HG03571 (cell line): Measurements from ENCODE around the gene COA6.
A peak's percentile ranks its signal among the peaks of the same experiment; 100 is the strongest.
"Not testable (repeated sequence)": the region's sequence is repeated elsewhere in the genome, so short reads cannot be mapped to it uniquely, and the experiment has no call there.

Experiments
- ATAC-seq: cut with Tn5 transposase; IDR thresholded peaks from one replicate; pipeline ENCODE4 v1.9.1; 2021; ENCODE audit not compliant: unreplicated experiment

COA6 gene

DNA sequence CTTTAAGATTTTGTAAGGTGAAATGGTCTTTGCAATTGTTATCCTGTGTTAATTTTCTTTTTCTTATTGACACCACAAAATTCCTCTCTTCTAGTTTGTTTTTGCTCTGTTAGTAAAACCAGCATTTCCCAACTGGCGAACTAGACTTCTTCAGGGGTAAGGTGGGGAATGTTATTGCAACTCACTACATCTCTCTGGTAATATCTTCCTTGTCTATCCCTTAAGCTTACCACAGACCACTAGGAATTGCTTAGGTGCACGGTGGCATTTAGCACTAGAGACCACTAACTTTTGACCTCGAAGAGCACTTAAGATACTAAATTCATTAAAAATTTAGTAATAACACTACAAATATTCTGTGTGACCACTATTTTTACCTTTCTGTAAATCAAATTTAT lies 4.2 kb upstream of the COA6 start:
- no peak for ATAC-seq

DNA sequence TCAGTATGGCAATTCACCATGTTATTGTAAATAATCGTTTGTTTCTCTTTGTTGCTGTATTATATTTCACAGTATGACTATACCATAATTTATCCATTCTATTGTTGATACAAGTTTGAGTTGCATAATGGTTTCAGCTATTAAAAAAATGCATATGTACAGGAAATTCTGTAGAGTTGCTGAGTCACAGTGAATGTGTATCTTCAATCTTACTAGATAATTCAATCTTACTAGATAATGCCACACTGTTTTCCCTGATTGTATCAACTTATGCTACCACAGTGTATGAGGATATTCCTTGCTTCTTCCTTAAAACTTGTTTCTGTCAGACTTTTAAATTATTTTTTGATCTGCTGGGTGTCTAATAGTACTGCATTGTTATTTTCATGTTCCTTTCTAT lies 3.5 kb upstream of the COA6 start:
- ATAC-seq = no peak

DNA sequence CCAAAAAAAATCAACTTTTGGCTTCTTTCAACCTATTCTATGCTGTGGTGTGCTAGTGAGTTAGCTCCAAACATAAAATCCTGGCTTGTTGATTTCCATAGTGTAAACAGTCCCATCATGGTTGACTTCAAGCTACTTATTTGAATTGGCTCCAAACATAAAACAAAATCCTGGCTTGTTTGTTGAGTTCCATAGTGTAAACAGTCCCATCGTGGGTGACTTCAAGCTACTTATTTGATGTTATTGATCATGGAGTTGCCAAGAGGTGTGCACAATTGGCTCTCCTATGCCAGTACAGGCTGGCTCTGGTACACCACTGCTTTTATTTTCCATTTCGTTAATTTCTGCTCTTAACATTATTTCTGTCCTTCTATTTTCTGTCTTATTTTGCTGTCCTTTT lies 1.8 kb upstream of the COA6 start:
- no peak for ATAC-seq

DNA sequence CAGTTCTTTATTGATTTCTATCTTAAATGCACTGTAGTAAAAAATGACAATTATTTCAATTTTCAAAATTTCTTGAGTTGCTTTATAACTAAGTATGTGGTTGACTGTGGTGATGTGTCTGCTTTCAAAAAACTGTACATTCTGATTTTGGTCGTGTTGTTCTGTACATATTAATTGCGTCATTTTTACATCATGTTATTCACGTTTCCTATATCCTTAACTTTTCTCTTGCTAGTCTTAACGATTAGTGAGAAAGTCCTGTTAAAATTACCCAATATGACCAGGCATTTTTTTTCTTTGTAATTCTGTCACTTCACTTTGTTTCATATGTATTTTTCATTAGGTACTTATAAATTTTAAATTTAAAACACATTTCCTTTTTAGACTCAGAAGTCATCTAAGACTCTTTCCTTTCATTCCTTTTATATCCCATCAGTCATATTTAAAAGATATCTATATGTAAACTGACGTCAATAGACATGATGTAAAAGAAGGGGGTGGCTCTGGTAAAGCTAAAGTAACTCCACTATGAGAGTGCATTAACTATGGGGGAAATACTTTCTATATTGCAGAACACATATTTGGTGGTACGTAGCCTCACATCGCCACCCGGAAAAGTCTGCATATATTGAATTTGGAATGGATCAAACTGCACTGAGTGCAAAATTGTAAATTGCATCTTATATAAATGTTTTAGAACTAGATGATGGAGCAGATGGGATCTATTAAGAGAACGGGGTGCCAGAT lies 1.1 kb upstream of the COA6 start:
- ATAC-seq = no peak

DNA sequence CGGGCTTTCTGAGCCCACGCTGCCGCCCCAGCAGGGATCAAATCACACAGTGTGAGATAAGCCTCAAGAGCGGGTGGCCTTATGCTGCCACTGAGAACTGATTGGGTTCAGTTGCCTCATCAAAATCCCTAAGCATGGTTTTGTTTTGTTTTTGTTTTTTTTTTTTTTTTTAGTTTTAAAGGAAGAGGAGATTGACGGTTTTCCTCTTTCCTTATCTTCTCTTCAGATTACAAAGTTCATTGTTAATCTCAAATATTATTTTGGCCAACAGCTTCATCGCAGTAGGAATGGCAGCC lies 651 bp downstream of the COA6 start:
- peak; percentile 18 for ATAC-seq

DNA sequence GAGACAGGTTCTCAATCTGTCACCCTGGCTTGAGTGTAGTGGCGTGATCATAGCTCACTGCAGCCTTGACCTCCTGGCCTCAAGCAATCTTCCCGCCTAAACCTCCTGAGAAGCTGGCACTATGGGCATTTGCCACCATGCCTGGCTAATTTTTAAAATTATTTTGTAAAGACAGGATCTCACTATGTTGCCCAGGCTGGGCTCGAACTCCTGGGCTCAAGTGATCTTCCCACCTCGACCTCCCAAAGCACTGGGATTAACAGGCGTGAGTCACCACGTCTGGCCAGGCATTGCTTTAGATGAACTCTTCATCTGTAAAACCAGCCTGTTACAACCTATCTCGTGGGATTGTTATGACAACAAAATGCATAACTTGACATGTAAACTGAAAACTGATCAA lies 2.4 kb downstream of the COA6 start:
- ATAC-seq = no peak

DNA sequence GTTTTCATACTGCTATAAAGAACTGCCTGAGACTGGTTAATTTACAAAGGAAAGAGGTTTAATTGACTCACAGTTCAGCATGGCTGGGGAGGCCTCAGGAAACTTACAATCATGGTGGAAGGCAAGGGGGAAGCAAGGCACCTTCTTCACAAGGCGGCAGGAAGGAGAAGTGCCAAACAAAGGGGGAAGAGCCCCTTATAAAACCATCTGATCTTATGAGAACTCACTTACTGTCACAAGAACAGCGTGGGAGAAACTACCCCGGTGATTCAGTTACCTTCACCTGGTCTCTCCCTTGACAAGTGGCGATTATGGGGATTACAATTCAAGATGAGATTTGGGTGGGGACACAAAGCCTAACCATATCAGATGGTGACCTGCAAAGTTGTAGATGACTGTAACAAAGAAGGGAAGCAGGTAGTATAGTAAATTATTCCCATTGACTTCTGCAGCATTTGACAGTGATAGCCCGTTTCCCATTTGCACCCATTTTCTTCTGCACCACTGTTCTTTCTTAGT lies 6.4 kb downstream of the COA6 start:
- ATAC-seq = not testable (repeated sequence)

DNA sequence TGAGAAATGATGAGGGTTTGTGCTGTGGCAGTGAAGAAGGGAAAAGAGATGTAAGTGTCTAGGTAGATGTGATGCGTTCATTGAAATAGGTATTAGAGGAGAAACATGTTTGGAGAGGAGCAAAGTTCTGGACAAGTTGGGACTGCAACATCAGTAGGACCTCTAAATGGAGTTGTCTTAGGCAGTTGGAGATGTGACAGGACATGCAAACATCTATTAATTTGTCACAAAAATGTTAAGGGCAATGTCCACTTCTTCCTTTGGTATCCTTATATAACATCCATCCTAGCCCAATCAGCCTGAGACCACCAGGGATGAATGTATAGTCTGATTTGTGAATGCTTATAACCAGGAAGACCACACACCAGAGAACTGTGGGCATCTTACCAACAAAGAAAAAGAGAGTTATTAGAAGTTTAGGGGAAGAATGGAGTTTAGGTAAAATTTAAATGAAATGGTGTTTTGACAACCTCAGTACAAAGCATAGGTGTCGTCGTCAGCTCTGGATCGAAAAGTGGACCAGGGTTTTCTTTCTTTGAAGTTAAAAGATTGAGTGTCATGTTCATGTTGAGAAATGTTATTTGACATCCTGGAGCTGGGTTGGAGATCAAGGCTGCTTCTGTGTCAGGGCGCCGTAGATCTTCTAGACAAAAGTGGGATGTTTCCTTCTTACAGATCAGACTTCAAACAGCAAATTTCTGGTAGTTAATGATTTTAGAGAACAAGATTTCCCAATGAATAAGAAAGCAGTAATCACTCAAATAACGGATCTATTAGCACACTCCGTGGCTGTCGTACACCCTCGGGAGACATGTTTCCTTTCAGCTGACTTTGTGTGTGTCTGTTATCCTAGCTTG lies 8.7 kb downstream of the COA6 start:
- no peak for ATAC-seq

DNA sequence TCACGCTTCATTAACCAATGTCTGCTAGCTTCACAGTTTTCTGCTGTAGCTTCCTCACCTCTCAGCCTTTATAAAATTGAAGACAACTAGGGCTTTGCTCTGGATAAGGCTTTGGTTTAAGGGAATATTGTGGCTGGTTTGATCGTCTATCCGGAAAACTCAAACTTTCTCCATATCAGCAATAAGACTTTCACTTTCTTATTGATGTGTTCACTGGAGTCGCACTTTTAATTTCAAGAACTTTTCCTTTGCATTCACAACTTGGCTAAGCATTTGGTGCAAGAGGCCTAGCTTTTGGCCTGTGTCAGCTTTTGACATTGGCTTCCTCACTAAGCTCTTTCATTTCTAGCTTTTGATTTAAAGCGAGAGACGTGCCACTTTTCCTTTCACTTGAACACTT lies 12.9 kb downstream of the COA6 start:
- no peak for ATAC-seq

DNA sequence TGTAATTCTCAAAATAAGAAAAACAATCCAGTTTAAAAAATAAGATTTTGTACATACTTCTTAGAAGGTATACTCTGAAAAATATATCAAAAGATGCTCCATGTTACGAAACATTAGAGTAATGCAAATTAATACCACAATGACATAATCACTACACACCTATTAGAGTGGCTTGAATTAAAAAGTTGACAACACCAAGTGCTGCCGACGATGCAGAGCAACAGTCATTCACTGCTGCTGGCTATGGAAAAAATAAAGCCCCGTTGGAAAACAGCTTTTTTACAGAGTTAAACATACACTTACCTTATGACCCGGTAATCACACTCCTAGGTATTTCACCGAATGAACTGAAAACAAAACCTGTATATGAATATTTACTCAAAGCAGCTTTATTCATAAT lies 14.8 kb downstream of the COA6 start:
- ATAC-seq = no peak

DNA sequence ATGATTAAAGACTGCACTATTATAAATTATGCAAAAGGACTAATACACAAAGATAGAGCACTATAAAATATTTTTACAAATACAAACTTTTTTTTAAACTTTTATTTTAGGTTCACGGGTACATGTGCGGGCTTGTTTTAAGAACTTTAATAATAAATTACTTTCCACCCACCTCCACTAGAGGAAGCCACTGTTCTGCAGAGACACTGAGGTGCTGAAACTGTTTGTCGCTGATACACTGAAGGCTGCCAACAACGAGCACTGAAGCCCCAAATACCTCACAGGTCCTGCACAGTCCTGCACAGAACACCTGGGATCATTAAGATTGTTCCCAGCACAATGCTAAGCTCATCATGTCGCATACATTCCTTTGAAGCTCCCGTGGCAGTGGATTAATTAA lies 19.9 kb downstream of the COA6 start:
- no peak for ATAC-seq

DNA sequence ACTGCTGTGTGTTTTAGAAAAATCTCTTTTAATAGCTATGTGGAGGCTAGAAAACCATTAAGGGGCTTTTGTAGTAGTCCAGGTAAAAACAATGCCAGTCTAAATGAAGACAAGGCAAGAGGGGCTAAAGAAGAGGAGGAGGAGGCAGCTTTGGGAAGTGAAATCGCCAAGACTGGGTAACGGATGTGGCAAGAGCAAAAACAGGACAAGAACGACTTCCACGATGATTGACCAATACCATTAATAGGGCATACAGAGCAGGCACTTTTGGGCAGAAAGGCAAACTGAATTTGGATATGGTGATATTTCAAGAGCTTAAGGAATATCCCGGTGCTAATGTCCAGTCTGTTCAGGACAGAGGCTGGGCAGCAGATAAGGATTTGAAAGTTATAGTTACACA lies 22.0 kb downstream of the COA6 start:
- no peak for ATAC-seq

DNA sequence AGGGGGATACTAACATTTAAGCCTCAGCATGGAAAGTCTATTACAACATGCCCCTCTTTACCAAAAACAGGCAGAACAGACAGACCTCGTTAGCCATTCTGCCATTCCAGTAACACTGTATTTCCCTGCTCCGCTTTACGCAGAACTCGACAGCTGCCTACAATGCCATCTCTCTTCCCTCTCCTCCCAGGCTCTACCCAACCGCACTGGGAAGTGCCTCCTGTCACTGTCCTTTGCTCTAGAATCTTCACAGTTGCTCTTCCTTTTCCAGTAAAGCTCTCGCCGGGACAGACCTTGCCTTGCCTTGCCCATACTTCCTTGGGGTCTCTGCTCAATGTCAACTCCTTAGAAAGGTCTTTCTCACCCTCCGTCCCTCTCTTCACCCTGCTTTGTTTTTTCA lies 22.8 kb downstream of the COA6 start:
- ATAC-seq = no peak

DNA sequence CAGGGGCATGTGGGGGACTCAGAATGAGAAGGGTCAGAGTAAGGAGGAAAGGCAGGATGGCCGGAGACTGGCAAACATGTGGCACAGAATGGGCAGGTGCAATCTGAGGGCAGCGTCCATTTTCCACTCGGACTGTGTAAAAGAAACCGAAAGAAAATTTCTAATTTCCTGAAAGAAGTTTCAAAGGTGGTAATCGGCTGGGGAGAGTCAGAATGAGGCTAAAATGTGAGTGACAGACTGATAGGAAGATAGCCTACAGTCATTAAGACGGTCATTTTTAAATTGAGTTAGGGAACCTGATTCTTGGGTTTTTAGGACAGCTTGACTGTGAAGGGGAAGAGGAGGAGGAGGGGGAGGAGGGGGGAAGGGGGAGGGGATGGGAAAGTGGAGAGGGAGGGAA lies 23.6 kb downstream of the COA6 start:
- ATAC-seq = no peak

DNA sequence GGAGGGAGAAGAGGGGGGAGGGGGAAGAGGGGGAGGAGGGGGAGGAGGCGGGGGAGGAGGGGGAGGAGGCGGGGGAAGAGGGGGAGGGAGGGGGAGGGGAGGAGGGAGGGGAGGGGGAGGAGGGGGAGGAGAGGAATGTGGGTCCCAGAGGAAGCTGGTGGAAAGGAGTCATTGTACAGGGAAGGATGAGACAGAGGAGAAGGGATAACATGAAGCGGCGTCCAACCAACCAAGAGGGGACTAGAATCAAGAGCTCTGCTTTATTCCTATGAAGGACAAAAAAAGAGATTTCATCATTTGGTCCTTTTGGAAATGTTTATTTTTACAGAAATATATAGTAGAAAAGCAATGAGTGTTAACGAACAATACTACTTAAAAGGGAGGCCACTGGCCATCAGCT lies 24.5 kb downstream of the COA6 start:
- no peak for ATAC-seq

DNA sequence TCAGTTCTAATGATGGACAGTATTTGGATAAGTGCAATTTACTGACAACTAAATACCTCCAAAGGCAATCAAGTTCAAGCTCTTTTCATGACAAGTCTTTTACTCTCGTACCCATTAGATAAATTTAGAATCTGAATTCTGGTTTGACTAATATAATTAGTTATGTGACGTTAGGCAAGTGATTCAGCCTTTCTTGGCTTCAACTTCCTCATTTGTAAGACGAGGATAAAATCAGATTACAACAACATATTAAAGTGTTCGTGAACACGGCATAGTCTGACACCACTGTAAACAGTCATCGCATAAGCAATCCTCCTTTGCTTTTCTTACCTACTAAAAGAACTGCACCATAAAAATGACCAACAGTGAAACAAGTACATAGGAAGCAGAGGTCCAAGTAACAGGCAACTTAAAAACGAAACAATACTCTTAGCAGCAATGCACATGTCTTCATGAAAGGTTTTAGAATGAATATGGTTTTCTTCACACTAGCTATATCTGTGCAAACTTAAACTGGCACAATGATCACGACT lies 25.7 kb downstream of the COA6 start:
- peak; percentile 52 for ATAC-seq

DNA sequence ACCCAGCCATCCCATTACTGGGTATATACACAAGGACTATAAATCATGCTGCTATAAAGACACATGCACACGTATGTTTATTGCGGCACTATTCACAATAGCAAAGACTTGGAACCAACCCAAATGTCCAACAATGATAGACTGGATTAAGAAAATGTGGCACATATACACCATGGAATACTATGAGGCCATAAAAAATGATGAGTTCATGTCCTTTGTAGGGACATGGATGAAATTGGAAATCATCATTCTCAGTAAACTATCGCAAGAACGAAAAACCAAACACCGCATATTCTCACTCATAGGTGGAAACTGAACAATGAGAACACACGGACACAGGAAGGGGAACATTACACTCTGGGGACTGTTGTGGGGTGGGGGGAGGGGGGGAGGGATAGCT lies 26.3 kb downstream of the COA6 start:
- not testable (repeated sequence) for ATAC-seq

DNA sequence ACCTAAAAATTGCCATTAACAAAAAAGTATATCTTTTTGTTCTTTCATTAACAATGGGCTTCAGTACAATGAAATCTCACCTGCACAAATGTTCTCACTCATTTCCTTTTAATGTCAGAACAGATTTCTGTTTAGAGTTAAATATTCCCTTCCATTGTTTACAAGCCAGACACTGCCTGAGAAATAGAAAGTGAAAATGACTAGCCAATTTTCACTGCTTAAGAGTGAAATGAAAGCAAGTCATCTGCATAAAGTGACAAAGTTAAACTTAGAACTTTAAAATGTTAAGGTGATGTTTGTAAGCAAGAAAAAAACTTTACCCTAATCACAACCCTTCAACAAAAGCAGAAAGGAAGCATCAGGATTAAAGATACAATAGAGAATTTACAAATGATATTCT lies 27.5 kb downstream of the COA6 start:
- peak; percentile 49 for ATAC-seq

DNA sequence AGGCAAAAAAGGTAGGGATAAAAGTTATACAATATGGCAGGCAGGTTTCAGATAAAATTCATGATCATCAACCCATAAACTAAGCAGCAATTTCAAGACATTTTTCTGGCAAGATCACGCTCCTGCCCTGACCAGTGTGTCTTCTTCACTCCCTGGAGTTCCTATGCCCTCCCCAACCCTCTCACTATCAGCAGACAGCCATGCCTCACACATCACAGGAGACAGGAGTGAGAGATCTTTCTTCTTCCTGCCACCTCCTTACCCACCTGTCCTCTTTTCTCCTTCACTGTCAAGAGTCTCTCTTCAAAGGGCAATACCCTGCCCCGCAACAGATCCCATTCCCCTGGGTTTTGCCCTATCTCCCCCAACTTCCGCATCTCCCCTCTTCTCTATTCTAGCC lies 28.4 kb downstream of the COA6 start:
- no peak for ATAC-seq

DNA sequence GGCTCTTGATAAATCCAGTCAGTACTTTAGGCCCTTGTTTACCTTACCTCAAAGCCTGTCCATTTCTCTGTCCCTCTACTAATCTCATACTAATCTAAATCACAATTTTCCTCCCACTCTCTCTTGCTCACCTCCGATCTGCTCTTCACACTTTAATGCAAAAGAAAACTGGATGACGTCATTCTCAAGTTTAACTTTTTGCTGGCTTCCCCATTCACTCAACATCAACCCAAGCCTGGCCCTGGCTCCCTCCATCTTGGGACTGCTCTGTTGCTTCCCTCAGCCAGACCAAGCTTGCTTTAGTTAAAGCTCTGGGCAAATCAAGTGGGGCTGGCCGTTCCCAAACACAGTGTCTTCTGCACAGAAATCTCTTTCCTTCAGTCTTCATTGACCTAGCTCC lies 29.7 kb downstream of the COA6 start:
- ATAC-seq = no peak

DNA sequence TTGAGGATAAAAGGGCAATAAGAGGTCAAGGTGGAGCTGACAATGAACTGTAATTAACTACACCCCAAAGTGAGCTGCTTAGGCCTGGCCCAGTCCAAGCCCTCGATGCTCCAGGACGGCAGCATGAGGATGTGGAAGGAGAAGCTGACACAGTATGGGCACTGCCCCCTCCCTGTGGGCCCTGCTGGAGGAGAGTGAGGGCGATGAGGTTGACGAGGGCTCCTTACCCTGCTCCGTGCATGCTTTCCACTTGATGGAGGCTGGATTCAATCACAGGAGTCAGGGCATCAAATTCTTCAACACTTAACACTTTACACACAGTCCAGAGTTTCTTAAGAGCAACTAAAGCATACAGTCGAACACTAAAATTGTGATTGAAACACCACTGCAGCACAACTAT lies 32.4 kb downstream of the COA6 start:
- ATAC-seq = no peak

DNA sequence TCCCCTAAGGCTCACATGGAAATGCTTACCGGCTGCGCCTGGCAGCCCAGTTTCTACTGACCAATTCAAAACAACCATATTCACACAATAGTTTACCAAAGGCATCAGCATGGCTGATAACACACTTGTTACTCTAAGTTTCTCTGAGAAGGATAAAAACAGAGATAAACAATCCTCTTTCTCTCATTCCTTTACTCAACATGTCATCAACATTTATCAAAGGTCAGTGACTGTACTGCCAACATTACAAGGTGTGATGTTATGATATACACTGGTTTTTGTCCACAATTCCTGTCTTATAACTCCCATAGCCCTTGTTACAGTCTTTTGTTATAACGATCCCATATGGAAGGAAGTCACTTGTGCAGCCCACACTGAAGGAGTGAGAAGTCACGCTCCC lies 33.6 kb downstream of the COA6 start:
- ATAC-seq = no peak
